AG04449 (cell line): ENCODE data around the gene AKR1C4.
"Not testable (repeated sequence)": the region's sequence is repeated elsewhere in the genome, so short reads cannot be mapped to it uniquely, and the experiment has no call there.

Experiments used
- CTCF ChIA-PET: fragments of 350-600 bp; formaldehyde crosslinking; extraction: SDS; loops from one replicate; lab custom pipeline; 2021; ENCODE audit warnings: antibody characterized with exemption; lab: Yijun Ruan, JAX
- POLR2A ChIA-PET: fragments of 400-600, 350-600 bp; formaldehyde crosslinking; extraction: SDS; loops from one replicate; lab custom pipeline; 2020; ENCODE audit warnings: antibody characterized with exemption, inconsistent platforms; lab: Yijun Ruan, JAX
- DNase-seq: peaks from one replicate; pipeline ENCODE4 v3.0.0-alpha.2; 2010; ENCODE audit warnings: low read depth, low spot score
- H3K4me3 ChIP-seq: 2 replicates; pipeline ENCODE4 v1.5.1; 2011; ENCODE audit warnings: low read depth, mild to moderate bottlenecking, control low read depth, low read length
- CTCF ChIP-seq: IDR thresholded peaks from one replicate; pipeline ENCODE4 v1.5.1; 2011; ENCODE audit warnings: mild to moderate bottlenecking, moderate library complexity, low read length, control low read depth, inconsistent platforms; ENCODE audit not compliant: insufficient read depth; ENCODE audit errors: missing control alignments

AKR1C4 gene

GRCh38 chr10:5219262-5219661 lies 22.6 kb downstream of the AKR1C4 start:
- CTCF ChIA-PET: no interaction called here

GRCh38 chr10:5222942-5223341 lies 26.3 kb downstream of the AKR1C4 start:
- H3K4me3 ChIP-seq, POLR2A ChIA-PET, CTCF ChIA-PET, DNase-seq: not testable (repeated sequence)

More at GRCh38 chr10:5219262-5219661, 22.6 kb downstream of the AKR1C4 start:
- H3K4me3 ChIP-seq: no peak overlapping the region
- POLR2A ChIA-PET: no interaction called here
- no peak for DNase-seq
- TF ChIP-seq CTCF: no peak

GRCh38 chr10:5229019-5229418 lies 32.4 kb downstream of the AKR1C4 start:
- CTCF ChIA-PET: no interaction called here
- no peak for DNase-seq
- POLR2A ChIA-PET: no interaction called here
- TF ChIP-seq CTCF: no peak
- no peak overlapping the region for H3K4me3 ChIP-seq

GRCh38 chr10:5233324-5233723 lies 36.7 kb downstream of the AKR1C4 start:
- no peak for TF ChIP-seq CTCF
- H3K4me3 ChIP-seq: no peak overlapping the region
- CTCF ChIA-PET: interaction anchor here (1.0 kb wide), 1 partner anchor 383 kb away, joined by 3 read pairs; no protein-coding TSS in a partner anchor
- DNase-seq: no peak
- POLR2A ChIA-PET: no interaction called here

- ChIA-PET CTCF (interaction anchor here (1.0 kb wide), 1 partner anchor 384 kb away, joined by 3 read pairs; no protein-coding TSS in a partner anchor), POLR2A (no interaction called here)
- no peak for DNase-seq
- no peak for TF ChIP-seq CTCF
- H3K4me3 ChIP-seq: no peak overlapping the region
These were observed 37.6 kb downstream of the AKR1C4 start for GRCh38 chr10:5234106-5234860.

- CTCF ChIA-PET: not testable (repeated sequence)
These were observed 40.9 kb downstream of the AKR1C4 start for GRCh38 chr10:5237541-5237940.

GRCh38 chr10:5242585-5242984 lies 45.9 kb downstream of the AKR1C4 start:
- POLR2A ChIA-PET: no interaction called here
- CTCF ChIA-PET: no interaction called here

More at GRCh38 chr10:5237541-5237940, 40.9 kb downstream of the AKR1C4 start:
- H3K4me3 ChIP-seq, DNase-seq, POLR2A ChIA-PET: not testable (repeated sequence)

More at GRCh38 chr10:5242585-5242984, 45.9 kb downstream of the AKR1C4 start:
- TF ChIP-seq CTCF: no peak
- DNase-seq: no peak
- no peak overlapping the region for H3K4me3 ChIP-seq
